Activated T-cell treated with anti-CD3 and anti-CD28 coated beads for 48 hours (primary cell): ENCODE results near the gene ERVK3-1.

ENCODE experiments used
- DNase-seq: peaks from one replicate; pipeline ENCODE4 v3.0.0-alpha.2; 2020; ENCODE audit warnings: low read depth

Gene ERVK3-1

DNA sequence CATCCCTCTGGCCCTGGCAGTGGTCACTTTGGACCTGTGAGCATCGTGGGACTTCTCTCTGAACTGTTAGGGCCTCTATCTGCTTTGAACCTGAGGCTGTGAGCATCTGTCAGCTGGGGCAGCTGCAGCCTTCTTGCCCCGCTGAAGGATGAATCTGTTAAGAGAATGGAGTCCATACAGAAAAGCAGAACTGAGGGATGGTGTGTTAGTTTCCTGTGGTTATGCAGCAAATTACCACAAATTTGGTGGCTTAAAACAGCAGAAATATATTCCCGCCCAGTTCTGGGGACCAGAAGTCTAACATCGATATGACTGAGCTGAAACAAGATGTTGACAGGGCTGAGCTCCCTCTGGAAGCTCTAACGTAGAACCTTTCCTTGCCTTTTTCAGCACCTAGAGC, 59.0 kb downstream of the ERVK3-1 start:
- no peak for DNase-seq
